ELF-1 (cell line): ENCODE measurements around the gene EFS.
A peak's percentile ranks its signal among the peaks of the same experiment; 100 is the strongest.
"Not testable (repeated sequence)": the region's sequence is repeated elsewhere in the genome, so short reads cannot be mapped to it uniquely, and the experiment has no call there.

Experiments
- DNase-seq: peaks from one replicate; pipeline ENCODE4 v3.0.0-alpha.2; 2016; ENCODE audit warnings: low read depth, low spot score

Gene EFS

GRCh38 chr14:23327947-23328744, 36.8 kb downstream of the EFS start:
- DNase-seq, result peak; percentile 43

- no peak for DNase-seq
Observed at GRCh38 chr14:23326491-23327332, 38.3 kb downstream of the EFS start.

- DNase-seq, result not testable (repeated sequence)
Observed at GRCh38 chr14:23325746-23326145, 39.2 kb downstream of the EFS start.

GRCh38 chr14:23324993-23325392, 40.0 kb downstream of the EFS start:
- no peak for DNase-seq

GRCh38 chr14:23324455-23324846, 40.5 kb downstream of the EFS start:
- DNase-seq, result no peak

- no peak for DNase-seq
Observed at GRCh38 chr14:23323838-23324454, 41.0 kb downstream of the EFS start.

GRCh38 chr14:23322568-23323517, 42.1 kb downstream of the EFS start:
- no peak for DNase-seq

- peak; percentile 45 for DNase-seq
Observed at GRCh38 chr14:23321572-23322547, 43.1 kb downstream of the EFS start.

GRCh38 chr14:23320584-23321571, 44.1 kb downstream of the EFS start, which contains the start of gene PABPN1:
Gene PABPN1, plus strand, starts transcription at chr14:23321457. Its CDS starts 13 bp downstream, at chr14:23321470.
- peak; percentile 100 for DNase-seq

- no peak for DNase-seq
Observed at GRCh38 chr14:23319746-23320583, 45.0 kb downstream of the EFS start.

GRCh38 chr14:23316300-23316699, 48.7 kb downstream of the EFS start:
- no peak for DNase-seq

GRCh38 chr14:23310546-23310945, 54.4 kb downstream of the EFS start:
- no peak for DNase-seq

- DNase-seq, result no peak
Observed at GRCh38 chr14:23308721-23309445, 56.1 kb downstream of the EFS start.

GRCh38 chr14:23307687-23308644, 57.0 kb downstream of the EFS start:
- no peak for DNase-seq

- DNase-seq, result no peak
Observed at GRCh38 chr14:23307146-23307530, 57.8 kb downstream of the EFS start.
